HG02610 (cell line): ENCODE data around the gene HAND1.

Source experiments
- ATAC-seq: cut with Tn5 transposase; IDR thresholded peaks from one replicate; pipeline ENCODE4 v1.9.1; 2021; ENCODE audit warnings: mild to moderate bottlenecking, moderate library complexity; ENCODE audit not compliant: unreplicated experiment

The HAND1 gene

GRCh38 chr5:154478224-154478565 lies at the start of gene HAND1:
Gene HAND1 (minus strand): TSS chr5:154478227. CDS start chr5:154478008, 219 bp downstream.
- no peak for ATAC-seq

DNA sequence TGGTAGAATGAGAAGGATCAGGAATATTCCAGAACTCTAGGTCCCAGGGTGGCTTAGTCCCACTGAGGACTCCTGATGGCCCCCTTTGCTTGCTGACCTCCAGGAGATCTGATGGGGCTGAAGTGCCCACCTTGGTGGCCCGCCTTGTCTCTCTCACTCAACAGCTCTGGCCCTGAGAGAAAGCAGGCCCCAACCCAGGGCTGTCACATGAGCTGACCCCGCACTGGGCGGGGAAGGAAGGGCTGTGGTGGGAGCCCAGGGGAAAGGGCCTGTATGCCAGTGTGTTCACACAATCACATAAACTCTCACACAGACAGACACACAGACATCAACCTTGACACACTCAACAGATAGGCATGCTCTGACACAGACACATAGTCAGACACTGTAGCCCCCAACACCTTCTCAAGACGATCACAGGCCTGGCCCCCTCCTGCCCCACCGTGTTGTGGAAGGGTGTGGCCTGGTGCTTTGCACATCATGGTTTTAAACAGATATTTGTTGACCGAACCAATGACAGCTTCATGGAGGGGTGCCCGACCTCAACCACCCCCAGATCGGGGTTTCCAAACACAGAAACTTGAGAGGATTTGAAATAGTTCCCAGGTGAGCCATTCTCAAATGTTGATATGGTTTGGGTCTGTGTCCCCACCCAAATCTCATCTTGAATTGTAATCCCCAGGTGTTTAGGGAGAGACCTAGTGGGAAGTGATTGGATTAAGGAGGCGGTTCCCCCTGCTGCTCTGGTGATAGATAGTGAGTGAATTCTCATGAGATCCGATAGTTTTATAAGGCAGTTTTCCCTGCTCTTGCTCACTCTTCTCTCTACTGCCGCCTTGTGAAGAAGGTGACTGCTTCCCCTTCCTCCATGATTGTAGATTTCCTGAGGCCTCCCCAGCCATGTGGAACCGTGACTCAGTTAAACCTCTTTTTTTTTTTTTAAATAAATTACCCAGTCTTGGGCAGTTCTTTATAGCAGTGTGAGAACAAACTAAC lies 48.5 kb upstream of the HAND1 start:
- ATAC-seq: no peak

GRCh38 chr5:154524859-154525258 lies 46.8 kb upstream of the HAND1 start:
- ATAC-seq: no peak

DNA sequence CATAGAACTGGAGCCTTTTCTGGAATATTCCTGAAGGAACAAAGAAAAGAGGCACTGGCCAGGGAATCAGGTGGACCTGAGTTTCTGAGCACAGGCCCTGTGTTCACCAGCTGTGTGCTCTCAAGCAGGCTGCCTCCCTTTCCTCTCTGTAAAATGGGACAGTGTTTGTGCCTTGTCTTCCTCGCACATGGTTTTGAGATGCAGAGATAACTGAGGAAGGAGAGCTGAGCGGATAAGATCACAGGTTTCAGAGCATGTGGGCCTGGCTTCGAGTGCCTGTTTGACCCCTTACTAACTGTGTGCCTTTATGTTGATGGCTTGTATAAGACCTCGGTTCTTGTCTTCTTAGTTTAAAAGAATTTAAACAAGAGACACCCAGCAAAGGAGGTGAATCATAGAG lies 46.2 kb upstream of the HAND1 start:
- ATAC-seq: no peak

DNA sequence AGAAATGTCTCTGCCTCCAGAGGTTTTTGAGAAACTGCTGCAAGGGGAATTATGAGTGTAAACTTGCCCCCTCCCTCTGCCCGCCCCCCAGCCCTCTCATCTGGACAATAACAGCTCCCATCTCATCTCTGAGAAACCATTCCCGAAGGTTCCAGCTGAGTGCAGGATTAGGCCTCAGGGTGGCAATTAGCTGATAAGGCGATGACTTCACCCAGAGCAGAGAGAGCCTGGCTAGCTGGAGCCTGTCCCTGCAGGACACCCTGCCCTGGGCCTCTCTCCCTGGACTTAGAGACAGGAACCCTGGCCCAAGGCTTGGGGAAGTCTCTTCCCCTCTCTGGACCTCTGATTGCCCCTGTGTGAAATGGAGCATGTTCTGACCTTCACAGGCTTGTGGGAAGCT lies 45.7 kb upstream of the HAND1 start:
- no peak for ATAC-seq

DNA sequence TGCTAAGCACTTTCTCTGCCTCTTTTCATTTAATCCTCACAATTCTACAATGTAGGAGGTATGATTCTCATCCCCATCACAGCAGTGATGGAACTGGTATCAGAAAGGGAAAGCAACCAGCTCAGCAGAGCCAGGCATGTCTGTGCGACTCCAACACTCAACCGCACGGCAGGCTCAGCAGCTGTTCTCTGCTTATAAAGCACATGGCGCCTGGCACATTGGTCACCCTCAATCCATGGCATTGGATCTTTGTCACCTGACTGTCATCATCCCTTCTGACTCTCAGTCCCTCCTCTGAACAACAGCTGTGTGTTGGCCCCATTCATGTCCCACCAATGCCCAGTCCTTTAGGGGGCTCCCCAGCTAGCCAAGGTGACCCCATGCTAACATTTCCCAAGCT lies 45.1 kb upstream of the HAND1 start:
- ATAC-seq: no peak

DNA sequence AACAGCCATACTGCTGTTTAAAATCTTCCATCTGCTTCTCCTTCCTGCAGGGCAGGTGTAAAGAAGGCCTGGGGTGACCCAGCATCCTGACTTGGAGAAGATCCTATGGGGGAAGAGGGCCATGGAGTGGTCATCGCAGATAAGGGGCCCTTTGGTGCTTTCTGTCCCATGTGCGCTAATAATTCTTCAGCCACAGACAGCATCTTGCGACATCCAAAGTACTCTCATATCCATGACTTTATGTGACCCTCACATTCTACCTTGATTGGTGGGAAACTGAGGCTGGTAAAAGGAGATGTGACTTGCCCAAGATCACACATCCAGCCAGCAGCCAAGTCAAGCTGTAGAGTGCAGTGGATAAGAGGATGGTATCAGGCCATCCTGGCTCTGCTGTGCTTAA lies 44.3 kb upstream of the HAND1 start:
- no peak for ATAC-seq

DNA sequence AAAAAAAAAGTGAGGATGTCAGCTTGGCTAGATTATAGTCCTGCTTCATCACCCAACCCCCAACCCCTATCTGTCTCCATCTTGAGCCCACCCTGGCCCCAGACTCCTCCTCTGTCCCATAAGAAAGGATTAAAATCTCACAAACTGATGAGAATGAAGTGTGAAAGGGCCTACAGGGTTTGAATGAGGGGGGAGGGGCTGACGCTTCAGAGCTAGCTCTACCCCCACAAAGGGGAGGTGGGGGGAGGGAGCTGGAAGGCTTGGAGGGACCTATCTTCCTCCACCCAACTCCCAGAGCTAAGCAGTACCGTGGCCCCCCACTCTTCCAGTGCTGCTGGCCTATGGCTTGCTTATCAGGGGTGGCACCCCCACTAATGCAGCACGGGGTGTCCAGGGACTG lies 43.7 kb upstream of the HAND1 start:
- ATAC-seq: no peak

DNA sequence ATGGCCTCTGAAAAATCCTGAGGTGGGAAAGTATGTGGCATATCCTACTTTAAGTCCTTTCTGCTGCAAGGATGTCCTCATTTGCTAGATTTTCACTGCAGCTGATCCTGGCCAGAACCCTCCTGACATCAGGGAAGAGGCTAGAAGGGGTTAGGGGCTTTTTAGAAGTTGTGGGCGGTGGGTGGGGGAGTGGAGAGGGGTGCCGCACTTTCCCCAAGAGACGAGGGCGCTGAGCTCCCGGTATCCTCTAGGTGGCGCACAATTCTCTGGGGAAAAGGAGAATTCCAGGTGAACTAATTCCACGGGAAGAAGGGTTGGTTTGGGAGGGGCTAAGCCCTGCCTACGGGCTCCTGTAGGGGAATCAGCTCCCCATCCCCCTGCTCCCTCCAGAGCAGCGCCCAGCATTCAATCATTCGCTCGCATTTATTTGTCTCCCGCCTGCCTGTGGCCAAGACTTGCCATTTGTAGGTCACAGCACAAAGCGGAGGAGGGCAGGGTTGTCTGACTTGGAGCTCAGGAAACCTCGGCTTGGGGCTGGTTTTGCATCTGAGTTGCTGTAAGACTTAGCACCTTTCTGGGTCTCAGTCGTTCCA lies 42.9 kb upstream of the HAND1 start:
- ATAC-seq: no peak

GRCh38 chr5:154519359-154519758 lies 41.3 kb upstream of the HAND1 start:
- no peak for ATAC-seq

DNA sequence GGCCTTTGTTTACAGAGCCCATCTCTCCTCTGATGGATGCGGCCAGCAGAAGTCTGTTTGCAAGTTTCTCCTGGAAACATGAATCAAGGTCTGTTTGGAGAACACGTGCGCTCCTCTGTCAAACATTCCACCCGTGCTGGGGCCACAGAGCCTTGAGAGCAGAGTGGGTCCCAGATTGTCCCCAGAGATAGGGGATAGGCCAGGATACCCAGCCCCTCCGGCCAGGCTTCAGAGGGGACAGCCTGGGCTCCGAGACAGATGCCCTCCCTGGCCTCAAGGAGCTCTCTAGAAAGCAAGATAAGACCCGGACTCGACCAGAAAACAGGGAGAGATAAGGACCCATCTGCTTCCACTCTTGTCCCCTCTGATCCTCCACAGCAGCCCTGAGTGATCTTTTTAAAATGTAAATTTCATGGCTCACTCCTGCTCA lies 40.4 kb upstream of the HAND1 start:
- ATAC-seq: no peak

- ATAC-seq: no peak
Observed at GRCh38 chr5:154517810-154518437, 39.9 kb upstream of the HAND1 start.

DNA sequence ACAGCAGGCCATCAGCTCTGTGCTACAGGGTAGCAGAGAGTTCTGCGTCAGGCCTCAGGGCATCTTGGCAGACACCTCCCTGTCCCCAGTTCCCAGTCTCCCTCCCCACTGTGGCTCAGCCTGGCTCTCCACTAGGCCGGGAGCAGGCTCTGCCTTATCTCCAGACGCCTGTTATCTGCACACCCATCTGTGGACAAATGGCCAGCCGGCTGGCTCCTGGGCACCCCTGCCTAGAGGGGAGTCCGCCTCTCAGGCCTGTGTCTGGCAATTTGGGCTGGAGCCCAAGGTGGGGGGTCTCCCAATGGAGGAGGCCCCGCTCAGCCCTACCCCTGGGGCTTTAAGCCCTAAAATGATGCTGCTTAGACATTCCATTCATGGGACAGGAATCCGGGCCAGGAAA lies 39.2 kb upstream of the HAND1 start:
- ATAC-seq: no peak

DNA sequence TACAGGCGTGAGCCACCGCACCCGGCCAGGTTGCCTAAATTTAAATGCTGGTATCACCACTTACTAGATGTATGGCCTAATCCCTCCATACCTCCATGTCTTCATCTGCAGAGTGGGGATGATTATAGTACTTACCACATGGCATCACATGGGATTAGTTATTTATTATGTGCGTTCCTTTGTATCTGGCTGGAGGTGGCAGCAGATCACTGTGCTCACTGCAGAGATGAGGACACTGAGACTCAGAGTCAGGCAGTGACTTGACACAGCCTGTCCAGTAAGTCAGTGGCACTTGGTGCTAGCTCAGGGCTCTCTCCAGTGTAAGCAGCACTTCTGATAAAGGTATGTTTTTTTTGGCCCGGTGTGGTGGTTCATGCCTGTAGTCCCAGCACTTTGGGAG lies 38.4 kb upstream of the HAND1 start:
- no peak for ATAC-seq

DNA sequence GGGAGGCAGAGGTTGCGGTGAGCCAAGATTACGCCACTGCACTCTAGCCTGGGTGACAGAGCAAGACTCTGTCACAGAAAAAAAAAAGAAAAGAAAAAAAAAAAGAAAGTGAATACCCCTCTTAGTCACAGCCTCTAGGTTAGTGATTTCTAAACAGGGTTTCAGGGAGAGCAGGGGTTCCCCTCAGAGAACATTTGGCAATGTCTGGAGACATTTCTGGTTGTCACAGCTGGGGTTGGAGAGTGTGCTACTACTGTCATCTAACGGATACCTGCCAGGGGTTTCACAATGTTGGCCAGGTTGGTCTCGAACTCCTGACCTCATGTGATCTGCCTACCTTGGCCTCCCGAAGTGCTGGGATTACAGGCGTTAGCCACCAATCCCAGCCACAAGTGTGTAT lies 37.5 kb upstream of the HAND1 start:
- peak; percentile 87 for ATAC-seq

- ATAC-seq: peak; percentile 58
Observed at GRCh38 chr5:154514331-154514730, 36.3 kb upstream of the HAND1 start.

DNA sequence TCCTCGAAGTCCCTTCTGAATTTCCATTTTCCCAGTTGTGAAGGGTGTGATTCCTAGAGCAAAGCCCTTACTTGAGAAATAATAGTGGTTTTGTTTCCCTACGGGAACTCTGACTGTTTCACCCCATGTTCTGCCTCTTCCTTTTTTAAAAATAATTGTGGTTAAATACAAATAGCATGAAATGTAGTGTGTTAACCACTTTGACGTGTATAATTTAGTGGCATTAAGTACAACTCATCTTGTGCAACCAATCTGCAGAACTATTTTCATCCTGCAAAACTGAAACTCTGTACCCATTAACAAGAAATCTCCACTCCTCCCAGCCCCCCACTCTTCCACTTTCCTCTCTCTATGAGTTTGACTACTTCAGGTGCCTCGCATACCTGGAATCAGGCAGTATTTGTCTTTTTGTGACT lies 35.6 kb upstream of the HAND1 start:
- no peak for ATAC-seq

DNA sequence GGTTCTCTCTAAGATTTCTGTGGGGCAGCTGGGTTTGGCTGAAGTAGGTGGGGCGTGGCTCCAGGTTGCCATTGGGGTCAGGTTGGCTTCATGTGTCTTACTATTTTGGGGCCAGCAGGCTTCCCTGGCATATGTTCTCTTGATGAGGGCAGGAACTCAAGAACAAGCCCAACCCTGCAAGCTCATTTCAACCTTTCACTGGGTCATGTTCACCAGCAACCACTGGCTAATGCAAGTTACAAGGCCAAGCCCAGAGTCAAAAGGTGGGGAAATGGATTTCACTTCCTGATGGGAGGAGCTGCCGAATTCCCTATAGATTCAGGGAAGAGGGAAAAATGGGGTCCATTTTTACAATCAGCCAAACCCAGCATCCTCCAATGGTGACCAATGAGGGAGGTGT lies 34.0 kb upstream of the HAND1 start:
- ATAC-seq: no peak

DNA sequence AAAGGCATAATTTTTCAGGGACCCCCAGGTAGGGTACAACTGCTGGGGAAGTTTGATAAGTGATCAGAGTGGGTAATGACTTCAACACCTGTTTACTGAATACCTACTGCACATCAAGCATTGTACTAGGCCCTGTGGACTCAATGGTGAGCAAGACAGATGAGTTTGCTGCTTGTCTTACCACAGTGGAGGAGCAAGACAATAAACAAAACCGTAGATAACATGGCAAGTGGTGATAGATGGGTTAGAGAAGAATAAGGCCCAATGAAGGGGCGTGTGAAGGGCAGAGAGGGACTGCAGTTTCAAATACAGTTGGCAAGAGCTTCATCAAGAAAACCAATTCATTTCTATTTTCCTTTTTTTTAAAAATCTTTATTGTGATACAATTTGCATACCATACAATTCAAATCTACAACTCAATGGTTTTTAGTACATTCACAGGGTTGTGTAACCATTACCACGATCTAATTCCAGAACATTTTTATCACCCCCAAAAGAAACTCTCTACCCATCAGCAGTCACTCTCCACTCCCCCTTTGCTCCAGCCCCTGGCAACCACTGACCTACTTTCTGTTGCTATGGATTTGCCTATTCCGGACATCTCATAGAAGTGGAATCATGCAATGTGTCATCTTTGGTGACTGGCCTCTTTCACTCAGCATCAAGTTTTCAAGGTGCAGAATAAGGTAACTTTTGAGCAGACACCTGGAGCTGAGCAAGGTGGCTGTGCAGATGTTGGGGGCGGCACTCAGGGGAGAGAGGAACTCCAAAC lies 31.9 kb upstream of the HAND1 start:
- no peak for ATAC-seq

- ATAC-seq: no peak
Observed at GRCh38 chr5:154508114-154508513, 30.1 kb upstream of the HAND1 start.

- no peak for ATAC-seq
Observed at GRCh38 chr5:154506716-154507080, 28.7 kb upstream of the HAND1 start.
